Measurements from ENCODE around the gene EHMT1.

DNA sequence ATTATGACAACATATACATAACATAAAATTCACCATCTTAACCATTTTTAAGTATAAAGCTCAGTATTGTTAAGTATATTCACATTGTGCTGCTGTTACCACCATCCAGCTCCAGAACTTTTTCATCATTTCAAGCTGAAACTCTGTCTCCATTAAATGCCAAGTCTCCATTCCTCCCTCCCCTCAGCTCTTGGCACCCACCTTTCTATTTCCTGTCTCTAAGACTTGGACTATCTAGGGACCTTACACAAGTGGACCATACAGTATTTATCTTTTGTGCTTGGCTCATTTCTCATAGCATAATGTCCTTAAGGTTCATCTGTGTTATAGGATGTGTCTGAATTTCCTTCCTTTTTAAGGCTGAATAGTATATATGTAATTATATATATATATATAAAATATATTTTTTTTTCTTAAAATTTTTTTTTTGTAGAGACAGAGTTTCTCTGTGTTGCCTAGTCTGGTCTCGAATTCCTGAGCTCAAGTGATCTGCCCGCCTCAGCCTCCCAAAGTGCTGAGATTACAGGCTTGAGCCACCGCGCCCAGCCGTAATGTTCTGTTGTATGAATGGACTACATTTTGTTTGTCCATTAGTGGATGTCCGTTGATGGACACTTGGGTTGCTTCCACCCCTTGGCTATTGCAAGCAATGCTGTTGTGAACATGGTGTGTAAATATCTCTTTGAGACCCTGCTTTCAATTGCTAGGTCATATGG is 72.3 kb downstream of the EHMT1 start:
- TF ChIP-seq, protein P1, sequence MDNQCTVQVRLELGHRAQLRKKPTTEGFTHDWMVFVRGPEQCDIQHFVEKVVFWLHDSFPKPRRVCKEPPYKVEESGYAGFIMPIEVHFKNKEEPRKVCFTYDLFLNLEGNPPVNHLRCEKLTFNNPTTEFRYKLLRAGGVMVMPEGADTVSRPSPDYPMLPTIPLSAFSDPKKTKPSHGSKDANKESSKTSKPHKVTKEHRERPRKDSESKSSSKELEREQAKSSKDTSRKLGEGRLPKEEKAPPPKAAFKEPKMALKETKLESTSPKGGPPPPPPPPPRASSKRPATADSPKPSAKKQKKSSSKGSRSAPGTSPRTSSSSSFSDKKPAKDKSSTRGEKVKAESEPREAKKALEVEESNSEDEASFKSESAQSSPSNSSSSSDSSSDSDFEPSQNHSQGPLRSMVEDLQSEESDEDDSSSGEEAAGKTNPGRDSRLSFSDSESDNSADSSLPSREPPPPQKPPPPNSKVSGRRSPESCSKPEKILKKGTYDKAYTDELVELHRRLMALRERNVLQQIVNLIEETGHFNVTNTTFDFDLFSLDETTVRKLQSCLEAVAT (IDR thresholded peaks at IDR 0.05): no peak
- TF ChIP-seq, protein P2, sequence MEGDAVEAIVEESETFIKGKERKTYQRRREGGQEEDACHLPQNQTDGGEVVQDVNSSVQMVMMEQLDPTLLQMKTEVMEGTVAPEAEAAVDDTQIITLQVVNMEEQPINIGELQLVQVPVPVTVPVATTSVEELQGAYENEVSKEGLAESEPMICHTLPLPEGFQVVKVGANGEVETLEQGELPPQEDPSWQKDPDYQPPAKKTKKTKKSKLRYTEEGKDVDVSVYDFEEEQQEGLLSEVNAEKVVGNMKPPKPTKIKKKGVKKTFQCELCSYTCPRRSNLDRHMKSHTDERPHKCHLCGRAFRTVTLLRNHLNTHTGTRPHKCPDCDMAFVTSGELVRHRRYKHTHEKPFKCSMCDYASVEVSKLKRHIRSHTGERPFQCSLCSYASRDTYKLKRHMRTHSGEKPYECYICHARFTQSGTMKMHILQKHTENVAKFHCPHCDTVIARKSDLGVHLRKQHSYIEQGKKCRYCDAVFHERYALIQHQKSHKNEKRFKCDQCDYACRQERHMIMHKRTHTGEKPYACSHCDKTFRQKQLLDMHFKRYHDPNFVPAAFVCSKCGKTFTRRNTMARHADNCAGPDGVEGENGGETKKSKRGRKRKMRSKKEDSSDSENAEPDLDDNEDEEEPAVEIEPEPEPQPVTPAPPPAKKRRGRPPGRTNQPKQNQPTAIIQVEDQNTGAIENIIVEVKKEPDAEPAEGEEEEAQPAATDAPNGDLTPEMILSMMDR (IDR thresholded peaks at IDR 0.05 in 2 of 3, conservative IDR thresholded peaks at IDR 0.05 in 1 of 3; ENCODE audit: control insufficient read depth in 2 of 3, extremely low read depth in 1 of 3, insufficient read depth in 1 of 3, low read depth in 3 of 3, low read length in 3 of 3): no peak
- TF ChIP-seq, protein P3, sequence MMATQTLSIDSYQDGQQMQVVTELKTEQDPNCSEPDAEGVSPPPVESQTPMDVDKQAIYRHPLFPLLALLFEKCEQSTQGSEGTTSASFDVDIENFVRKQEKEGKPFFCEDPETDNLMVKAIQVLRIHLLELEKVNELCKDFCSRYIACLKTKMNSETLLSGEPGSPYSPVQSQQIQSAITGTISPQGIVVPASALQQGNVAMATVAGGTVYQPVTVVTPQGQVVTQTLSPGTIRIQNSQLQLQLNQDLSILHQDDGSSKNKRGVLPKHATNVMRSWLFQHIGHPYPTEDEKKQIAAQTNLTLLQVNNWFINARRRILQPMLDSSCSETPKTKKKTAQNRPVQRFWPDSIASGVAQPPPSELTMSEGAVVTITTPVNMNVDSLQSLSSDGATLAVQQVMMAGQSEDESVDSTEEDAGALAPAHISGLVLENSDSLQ (IDR thresholded peaks at IDR 0.05): no peak
- TF ChIP-seq HDGF (IDR thresholded peaks at IDR 0.05) (no peak), RAD21 (IDR thresholded peaks at IDR 0.05; ENCODE audit: insufficient read depth, low read depth, low read length) (no peak)

Data from GM12878 (cell line).